CD4-positive, alpha-beta T cell treated with Interleukin-21 for 1 hour (primary cell): ENCODE data around the gene GFAP.

ENCODE experiments used
- DNase-seq: peaks from one replicate; pipeline ENCODE4 v3.0.0-alpha.2; 2020

GFAP gene

GRCh38 chr17:44898768-44899073, 16.6 kb downstream of the GFAP start:
- peak; percentile 42 for DNase-seq

- no peak for DNase-seq
Observed at GRCh38 chr17:44894642-44895041, 20.7 kb downstream of the GFAP start.

- DNase-seq, result no peak
Observed at GRCh38 chr17:44892250-44892649, 23.1 kb downstream of the GFAP start.

GRCh38 chr17:44889003-44889402, 26.3 kb downstream of the GFAP start:
- no peak for DNase-seq

- DNase-seq, result peak; percentile 25
Observed at GRCh38 chr17:44887971-44888954, 27.0 kb downstream of the GFAP start.

GRCh38 chr17:44887016-44887415, 28.3 kb downstream of the GFAP start:
- DNase-seq, result no peak

GRCh38 chr17:44884941-44885340, 30.4 kb downstream of the GFAP start:
- no peak for DNase-seq

- no peak for DNase-seq
Observed at GRCh38 chr17:44881145-44881544, 34.2 kb downstream of the GFAP start.

- DNase-seq, result no peak
Observed at GRCh38 chr17:44880062-44880461, 35.2 kb downstream of the GFAP start.

- no peak for DNase-seq
Observed at GRCh38 chr17:44879376-44879775, 35.9 kb downstream of the GFAP start.

GRCh38 chr17:44878627-44879221, 36.6 kb downstream of the GFAP start:
- peak; percentile 33 for DNase-seq

- no peak for DNase-seq
Observed at GRCh38 chr17:44877121-44877520, 38.2 kb downstream of the GFAP start.

GRCh38 chr17:44875761-44876160, 39.5 kb downstream of the GFAP start:
- no peak for DNase-seq

- DNase-seq, result no peak
Observed at GRCh38 chr17:44872131-44872768, 43.0 kb downstream of the GFAP start.

GRCh38 chr17:44871556-44871955, 43.7 kb downstream of the GFAP start:
- no peak for DNase-seq

GRCh38 chr17:44867841-44868240, 47.5 kb downstream of the GFAP start:
- no peak for DNase-seq

- no peak for DNase-seq
Observed at GRCh38 chr17:44865931-44866330, 49.4 kb downstream of the GFAP start.

- peak; percentile 78 for DNase-seq
Observed at GRCh38 chr17:44865231-44865660, 50.1 kb downstream of the GFAP start.

- no peak for DNase-seq
Observed at GRCh38 chr17:44864831-44865230, 50.5 kb downstream of the GFAP start.

- DNase-seq, result no peak
Observed at GRCh38 chr17:44863061-44863918, 52.0 kb downstream of the GFAP start.

GRCh38 chr17:44862278-44862914, 52.9 kb downstream of the GFAP start:
- no peak for DNase-seq

GRCh38 chr17:44859701-44860100, 55.6 kb downstream of the GFAP start:
- DNase-seq, result no peak
